K562 (cell line): ENCODE measurements around the gene CELA3B. TPM values are rescaled to one million over a fixed set of nuclear protein-coding genes. Genes with fewer than 3 reads are reported as not detected.

Experiments
- ATAC-seq: fragments of 200-7000 bp; cut with Tn5 transposase; 3 replicates; pipeline ENCODE4 v1.9.1; 2020; ENCODE audit warnings: moderate library complexity
- BruUV-seq: library from RNA; stranded (reverse); fragments of 400-500 nt; replicated peaks from 2 replicates; lab custom pipeline; 2021; lab: Mats Ljungman, UMichigan
- CTCF ChIA-PET: fragments of 300-600 bp; formaldehyde crosslinking; extraction: SDS; loops from one replicate; lab custom pipeline; 2021; ENCODE audit warnings: low intra/inter-chr PET ratio; lab: Yijun Ruan, JAX
- POLR2A ChIA-PET: fragments of 300-600, 350-650 bp; sonication (Branson Sonifier 250); formaldehyde crosslinking; extraction: SDS; loops from one replicate; lab custom pipeline; 2021; ENCODE audit warnings: antibody characterized with exemption, inconsistent platforms; lab: Yijun Ruan, JAX
- DNase-seq, 4 experiments: peaks; one replicate each; pipeline versions ENCODE4 v3.0.0 to v3.0.0-alpha.2; 2011 to 2018; ENCODE audit warnings: low spot score in 3 of 4, mixed read lengths in 3 of 4; ENCODE audit errors: extremely low read depth in 1 of 4
- FAIRE-seq: peaks from 2 replicates; lab custom pipeline; 2011; peaks lifted over from hg19 to GRCh38; lab: Jason Lieb, UNC
- H2AFZ ChIP-seq: 2 replicates; pipeline ENCODE4 v1.6.0; 2011; ENCODE audit warnings: low read depth, low read length, control low read depth, inconsistent platforms
- H3K27ac ChIP-seq: fragments of 200-600 bp; 3 replicates; pipeline ENCODE4 v1.8.0; 2011; ENCODE audit warnings: low read depth, mild to moderate bottlenecking, control low read depth, inconsistent platforms, low read length, moderate library complexity, mixed read lengths; ENCODE audit errors: extremely low read depth
- H3K27me3 ChIP-seq, 2 experiments: fragments of 300-600 bp in 1 of 2; 2 replicates in 1 of 2; 3 replicates in 1 of 2; pipeline versions ENCODE4 v1.6.0 to v1.8.0; 2011; ENCODE audit warnings: inconsistent platforms in 2 of 2, low read length in 2 of 2, mild to moderate bottlenecking in 1 of 2, mixed read lengths in 1 of 2, moderate library complexity in 1 of 2; ENCODE audit not compliant: control insufficient read depth in 2 of 2, insufficient read depth in 2 of 2
- H3K36me3 ChIP-seq: fragments of 300-600 bp; 3 replicates; pipeline ENCODE4 v1.8.0; 2011; ENCODE audit warnings: mild to moderate bottlenecking, low read length, inconsistent platforms; ENCODE audit not compliant: control insufficient read depth, insufficient read depth
- H3K4me1 ChIP-seq, 2 experiments: fragments of 200-600 bp in 1 of 2; replicated peaks in 1 of 2; 2 replicates in 1 of 2; 3 replicates in 1 of 2; pipeline versions ENCODE4 v1.5.1 to v1.8.0; 2011; ENCODE audit warnings: inconsistent platforms in 2 of 2, low read length in 2 of 2, mild to moderate bottlenecking in 1 of 2, mixed read lengths in 1 of 2, moderate library complexity in 1 of 2; ENCODE audit not compliant: control insufficient read depth in 2 of 2, insufficient read depth in 2 of 2
- H3K4me2 ChIP-seq: 2 replicates; pipeline ENCODE4 v1.6.1; 2011; ENCODE audit warnings: low read length, control low read depth, inconsistent platforms, mixed read lengths; ENCODE audit not compliant: insufficient read depth
- H3K4me3 ChIP-seq: fragments of 200-600 bp; sonication (generic), shearing (Covaris generic); 2 replicates; pipeline ENCODE4 v1.5.1; 2016; ENCODE audit warnings: control low read depth, inconsistent platforms
- H3K79me2 ChIP-seq: fragments of 200-600 bp; 3 replicates; pipeline ENCODE4 v1.8.0; 2011; ENCODE audit warnings: low read length, inconsistent platforms; ENCODE audit not compliant: control insufficient read depth, insufficient read depth
- H3K9ac ChIP-seq, 2 experiments: 2 replicates each; pipeline versions ENCODE4 v1.6.0 to v1.6.1; 2011; ENCODE audit warnings: low read depth in 2 of 2, low read length in 2 of 2, control low read depth in 1 of 2, inconsistent platforms in 1 of 2, mild to moderate bottlenecking in 1 of 2, mixed read lengths in 1 of 2; ENCODE audit not compliant: insufficient read depth in 1 of 2
- H3K9me1 ChIP-seq: one replicate; pipeline ENCODE4 v1.6.0; 2011; ENCODE audit warnings: inconsistent platforms, mild to moderate bottlenecking, low read length, moderate library complexity; ENCODE audit not compliant: control insufficient read depth, insufficient read depth
- H3K9me3 ChIP-seq: replicated peaks from 2 replicates; pipeline ENCODE4 v1.5.1; 2011; ENCODE audit warnings: low read depth, low read length, inconsistent platforms; ENCODE audit not compliant: control insufficient read depth, insufficient read depth
- H4K20me1 ChIP-seq: replicated peaks from 2 replicates; pipeline ENCODE4 v1.6.1; 2011; ENCODE audit warnings: low read length, inconsistent platforms, mixed read lengths; ENCODE audit not compliant: control insufficient read depth, insufficient read depth
- CREBBP ChIP-seq: IDR thresholded peaks from one replicate; pipeline ENCODE4 v1.6.1; 2012; ENCODE audit warnings: low read depth, mild to moderate bottlenecking, control low read depth, inconsistent platforms, low read length
- DMBX1 ChIP-seq: fragments of 250-450 bp; sonication (Bioruptor Pico); IDR thresholded peaks from 2 replicates; pipeline ENCODE4 v1.8.0; 2022; ENCODE audit warnings: inconsistent platforms, mild to moderate bottlenecking, moderate library complexity, borderline replicate concordance
- FIP1L1 ChIP-seq: fragments of 200-400 bp; formaldehyde crosslinking; IDR thresholded peaks from 2 replicates; pipeline ENCODE4 v1.6.1; 2018; ENCODE audit warnings: mild to moderate bottlenecking, low read depth, low read length; ENCODE audit not compliant: poor library complexity, severe bottlenecking
- GATAD2A ChIP-seq: fragments of 450-650 bp; IDR thresholded peaks from 2 replicates; pipeline ENCODE4 v1.6.1; 2017
- IFI16 ChIP-seq: fragments of 250-450 bp; sonication (Bioruptor Pico); IDR thresholded peaks from 2 replicates; pipeline ENCODE4 v2.1.2; 2022; ENCODE audit warnings: mild to moderate bottlenecking, inconsistent platforms
- KAT7 ChIP-seq: sonication (generic); formaldehyde crosslinking; IDR thresholded peaks from 2 replicates; pipeline ENCODE4 v1.8.0; 2022; ENCODE audit warnings: missing genetic modification reagents, mild to moderate bottlenecking, borderline replicate concordance
- MCM3 ChIP-seq: fragments of 450-650 bp; IDR thresholded peaks from 2 replicates; pipeline ENCODE4 v1.6.1; 2016
- STAT5B ChIP-seq: fragments of 250-450 bp; sonication (Bioruptor Pico); IDR thresholded peaks from 2 replicates; pipeline ENCODE4 v1.8.0; 2021; ENCODE audit warnings: mild to moderate bottlenecking, inconsistent platforms
- ZNF124 ChIP-seq: sonication (generic); formaldehyde crosslinking; IDR thresholded peaks from 2 replicates; pipeline ENCODE4 v1.8.1; 2022; ENCODE audit warnings: missing genetic modification reagents
- ZNF431 ChIP-seq: sonication (generic); formaldehyde crosslinking; IDR thresholded peaks from 2 replicates; pipeline ENCODE4 v1.8.0; 2022; ENCODE audit warnings: mild to moderate bottlenecking, missing genetic modification reagents
- ZSCAN29 ChIP-seq: fragments of 450-650 bp; IDR thresholded peaks from 2 replicates; pipeline ENCODE4 v1.6.1; 2017
- WGBS: fragments of 100-300 bp; shearing (Covaris generic); methylation state at CpG from one replicate; pipeline ENCODE4 v1.1.6; 2016; ENCODE audit warnings: low coverage, mixed read lengths; ENCODE audit not compliant: insufficient coverage; ENCODE audit errors: missing lambda C conversion rate; 5-methylcytosine and 5-hydroxymethylcytosine counted together
- in situ Hi-C: fragments of 300-500 bp; cut with MboI; formaldehyde crosslinking; loops from 4 replicates; pipeline ENCODE4 v1.15.0; 2018; ENCODE audit warnings: inconsistent platforms, mixed read lengths
- intact Hi-C: fragments of 100-400 bp; cut with micrococcal nuclease; formaldehyde crosslinking; loops from 2 replicates; pipeline ENCODE4 v1.14.2; 2022
- polyA plus RNA-seq, 8 experiments: library from polyadenylated mRNA; depleted of rRNA in 4 of 8; stranded (reverse) in 5 of 8; unstranded in 3 of 8; fragments of >200 nt; fragmentation: Nextera tagmentation in 2 of 8; fragmentation: Illumina TruSeq in 1 of 8; extraction: Ambion mirVana in 2 of 8; extraction: Trizol in 1 of 8; gene quantifications; 2 replicates each; pipeline versions ENCODE4 v1.2.1 to v1.2.3, GENCODE V29; 2011 to 2014; ENCODE audit warnings: inconsistent platforms in 1 of 8, missing spikeins in 1 of 8
- total RNA-seq, 7 experiments: library from RNA; depleted of rRNA in 6 of 7; stranded (reverse); fragments of >200 nt in 6 of 7; fragmentation: Illumina TruSeq in 2 of 7; extraction: Trizol in 2 of 7; gene quantifications; 2 replicates each; pipeline versions ENCODE4 v1.2.1 to v1.2.3, GENCODE V29; 2011 to 2021; ENCODE audit warnings: low replicate concordance in 1 of 7
- TF ChIP-seq, protein P1 (sequence below), 2 experiments: fragments of 450-650 bp in 1 of 2; IDR thresholded peaks; 2 replicates each; pipeline ENCODE4 v1.6.1; 2011 to 2017; ENCODE audit warnings: low read depth in 2 of 2, antibody characterized with exemption in 1 of 2, borderline replicate concordance in 1 of 2, low read length in 1 of 2, mild to moderate bottlenecking in 1 of 2, mixed read lengths in 1 of 2; ENCODE audit not compliant: control insufficient read depth in 1 of 2
- TF ChIP-seq, protein P2 (sequence below): fragments of 450-650 bp; IDR thresholded peaks from 2 replicates; pipeline ENCODE4 v1.6.1; 2016; ENCODE audit warnings: antibody characterized with exemption

Gene CELA3B
- total and polyA plus RNA-seq, 9 of the 15 experiments (the other 6 are each of a cell fraction or from before 2014, with no cell fraction given) = 3.1 TPM; not detected in 8

DNA sequence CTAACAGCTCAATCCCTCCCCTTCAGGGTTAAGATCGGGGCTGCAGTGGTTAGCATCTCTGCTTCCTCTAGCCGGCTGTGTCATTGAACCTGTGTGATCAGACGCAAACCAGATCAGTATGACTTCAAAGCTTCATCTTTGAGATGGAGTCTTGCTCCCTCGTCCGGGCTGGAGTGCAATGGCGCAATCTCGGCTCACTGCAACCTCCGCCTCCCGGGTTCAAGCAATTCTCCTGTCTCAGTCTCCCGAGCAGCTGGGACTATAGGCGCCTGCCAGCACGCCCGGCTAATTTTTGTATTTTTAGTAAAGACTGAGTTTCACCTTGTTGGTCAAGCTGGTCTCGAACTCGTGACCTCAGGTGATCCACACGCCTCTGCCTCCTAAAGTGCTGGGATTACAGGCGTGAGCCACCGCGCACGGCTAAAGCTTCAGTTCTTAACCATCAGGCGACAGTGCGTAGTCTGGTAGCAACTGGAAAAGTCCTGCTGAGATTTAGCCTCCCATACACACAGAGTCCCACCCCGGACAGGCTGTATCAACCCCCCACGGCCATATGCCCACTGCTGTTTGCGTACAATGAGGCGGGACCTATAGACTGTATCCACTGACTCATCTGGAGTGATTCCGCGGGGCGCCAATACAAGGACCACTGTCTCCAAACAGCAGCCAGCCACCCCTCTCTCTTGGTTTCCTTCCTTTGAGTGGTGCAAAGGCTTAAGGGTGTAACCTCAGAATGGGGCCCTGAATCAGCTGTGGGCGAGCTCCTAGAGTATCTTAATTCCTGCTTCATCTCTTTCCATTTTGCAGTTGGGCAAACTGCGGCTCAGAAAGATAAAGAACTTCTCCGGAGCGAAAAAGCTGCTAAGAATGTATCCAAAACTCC is 47.9 kb downstream of the CELA3B start:
- Histone ChIP-seq H3K9ac (peak overlapping the region; percentile 99), H3K27me3 (no peaks in the 10 kb centered on the region), H4K20me1 (no peaks in the 10 kb centered on the region), H2AFZ (peak overlapping the region; percentile 96), H3K9me3 (no peaks in the 10 kb centered on the region), H3K4me1 (peaks cover 27 to 28% of the 10 kb centered on the region in 2 experiments), H3K4me3 (peak overlapping the region; percentile 73), H3K9me1 (no peaks in the 10 kb centered on the region), H3K27ac (peak overlapping the region; percentile 99), H3K36me3 (no peaks in the 10 kb centered on the region), H3K4me2 (peak overlapping the region; percentile 96), H3K79me2 (peaks cover 12% of the 10 kb centered on the region; the same call in 2 of the 3 replicates)
- CTCF ChIA-PET = no interaction called here
- in situ Hi-C loops = no loop called here
- DNase-seq (peak; percentile 56 to 73 (median 66)), ATAC-seq (peak; percentile 56), FAIRE-seq (no peak)
- POLR2A ChIA-PET = interaction anchor here (0.6 to 7.0 kb wide), 22 partner anchors 9 to 691 kb away, joined by 3 to 63 read pairs (median 3); partner anchors contain the start of gene CDC42
- BruUV-seq = TSS peak; percentile 95
- 12% methylated on average over 33 of the region's 33 CpGs for WGBS
- intact Hi-C loops = loop anchor here (1.0 to 10.0 kb wide), 5 partner anchors 28 to 242 kb away; partner anchors contain the start of genes CDC42 and USP48
- TF ChIP-seq ZNF431 (no peak), GATAD2A (no peak), CREBBP (no peak), DMBX1 (CRISPR knock-in tag) (no peak), FIP1L1 (no peak), MCM3 (no peak), ZNF124 (CRISPR knock-in tag) (no peak), IFI16 (no peak), KAT7 (peak; percentile 19; the same call in 1 of the 2 replicates), STAT5B (CRISPR knock-in tag) (no peak), ZSCAN29 (no peak)
- TF ChIP-seq, protein P1, sequence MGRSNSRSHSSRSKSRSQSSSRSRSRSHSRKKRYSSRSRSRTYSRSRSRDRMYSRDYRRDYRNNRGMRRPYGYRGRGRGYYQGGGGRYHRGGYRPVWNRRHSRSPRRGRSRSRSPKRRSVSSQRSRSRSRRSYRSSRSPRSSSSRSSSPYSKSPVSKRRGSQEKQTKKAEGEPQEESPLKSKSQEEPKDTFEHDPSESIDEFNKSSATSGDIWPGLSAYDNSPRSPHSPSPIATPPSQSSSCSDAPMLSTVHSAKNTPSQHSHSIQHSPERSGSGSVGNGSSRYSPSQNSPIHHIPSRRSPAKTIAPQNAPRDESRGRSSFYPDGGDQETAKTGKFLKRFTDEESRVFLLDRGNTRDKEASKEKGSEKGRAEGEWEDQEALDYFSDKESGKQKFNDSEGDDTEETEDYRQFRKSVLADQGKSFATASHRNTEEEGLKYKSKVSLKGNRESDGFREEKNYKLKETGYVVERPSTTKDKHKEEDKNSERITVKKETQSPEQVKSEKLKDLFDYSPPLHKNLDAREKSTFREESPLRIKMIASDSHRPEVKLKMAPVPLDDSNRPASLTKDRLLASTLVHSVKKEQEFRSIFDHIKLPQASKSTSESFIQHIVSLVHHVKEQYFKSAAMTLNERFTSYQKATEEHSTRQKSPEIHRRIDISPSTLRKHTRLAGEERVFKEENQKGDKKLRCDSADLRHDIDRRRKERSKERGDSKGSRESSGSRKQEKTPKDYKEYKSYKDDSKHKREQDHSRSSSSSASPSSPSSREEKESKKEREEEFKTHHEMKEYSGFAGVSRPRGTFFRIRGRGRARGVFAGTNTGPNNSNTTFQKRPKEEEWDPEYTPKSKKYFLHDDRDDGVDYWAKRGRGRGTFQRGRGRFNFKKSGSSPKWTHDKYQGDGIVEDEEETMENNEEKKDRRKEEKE (IDR thresholded peaks at IDR 0.05; ENCODE audit: borderline replicate concordance in 1 of 2, control insufficient read depth in 1 of 2, low read depth in 2 of 2, low read length in 1 of 2) = no peak
- TF ChIP-seq, protein P2, sequence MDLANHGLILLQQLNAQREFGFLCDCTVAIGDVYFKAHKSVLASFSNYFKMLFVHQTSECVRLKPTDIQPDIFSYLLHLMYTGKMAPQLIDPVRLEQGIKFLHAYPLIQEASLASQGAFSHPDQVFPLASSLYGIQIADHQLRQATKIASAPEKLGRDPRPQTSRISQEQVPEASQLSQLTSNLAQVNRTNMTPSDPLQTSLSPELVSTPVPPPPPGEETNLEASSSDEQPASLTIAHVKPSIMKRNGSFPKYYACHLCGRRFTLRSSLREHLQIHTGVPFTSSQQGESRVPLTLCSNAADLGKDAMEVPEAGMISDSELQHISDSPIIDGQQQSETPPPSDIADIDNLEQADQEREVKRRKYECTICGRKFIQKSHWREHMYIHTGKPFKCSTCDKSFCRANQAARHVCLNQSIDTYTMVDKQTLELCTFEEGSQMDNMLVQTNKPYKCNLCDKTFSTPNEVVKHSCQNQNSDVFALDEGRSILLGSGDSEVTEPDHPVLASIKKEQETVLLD = peak; percentile 11; the same call in 1 of the 2 replicates
